CD4-positive, alpha-beta memory T cell (primary cell): ENCODE data around the gene SUGCT. TPM values are rescaled to one million over a fixed set of nuclear protein-coding genes. Genes with fewer than 3 reads are reported as not detected.
"Not testable (repeated sequence)": the region's sequence is repeated elsewhere in the genome, so short reads cannot be mapped to it uniquely, and the experiment has no call there.

Experiments used
- CTCF ChIA-PET: fragments of 350-600 bp; sonication (Branson Sonifier 250); formaldehyde crosslinking; loops from one replicate; lab custom pipeline; 2021; ENCODE audit warnings: inconsistent platforms; ENCODE audit not compliant: partially characterized antibody; lab: Charles Lee
- POLR2A ChIA-PET: fragments of 350-600 bp; sonication (Branson Sonifier 250); formaldehyde crosslinking; loops from one replicate; lab custom pipeline; 2021; ENCODE audit not compliant: partially characterized antibody; lab: Charles Lee
- DNase-seq, 5 donors: peaks; one replicate each; pipeline versions ENCODE4 v3.0.0 to v3.0.0-alpha.2; 2020 to 2022; ENCODE audit warnings: mixed read lengths in 1 of 5
- H3K27ac ChIP-seq: one replicate; pipeline ENCODE4 v1.7.0; 2013; ENCODE audit warnings: low read depth, low read length
- H3K27me3 ChIP-seq: 2 replicates; pipeline ENCODE4 v1.7.0; 2013; ENCODE audit warnings: mild to moderate bottlenecking, low read length, moderate library complexity; ENCODE audit not compliant: insufficient read depth
- H3K36me3 ChIP-seq: 2 replicates; pipeline ENCODE4 v1.7.0; 2013; ENCODE audit warnings: mild to moderate bottlenecking, low read length, moderate library complexity; ENCODE audit not compliant: insufficient read depth
- H3K4me1 ChIP-seq: 2 replicates; pipeline ENCODE4 v1.7.0; 2013; ENCODE audit warnings: mild to moderate bottlenecking, low read length, moderate library complexity; ENCODE audit not compliant: insufficient read depth
- H3K4me3 ChIP-seq, 2 donors: one replicate each; pipeline ENCODE4 v1.7.0; 2013; ENCODE audit warnings: low read length in 2 of 2, mild to moderate bottlenecking in 1 of 2
- H3K9me3 ChIP-seq, 2 donors: one replicate each; pipeline ENCODE4 v1.7.0; 2013; ENCODE audit warnings: low read length in 2 of 2, control low read depth in 1 of 2; ENCODE audit not compliant: control insufficient read depth in 1 of 2
- H3K27ac Mint-ChIP-seq, 7 donors: one replicate each; pipeline ENCODE4 v1.8.0; 2020 to 2021; ENCODE audit warnings: mixed read lengths in 7 of 7, mild to moderate bottlenecking in 6 of 7, inconsistent platforms in 3 of 7, moderate library complexity in 3 of 7
- H3K27me3 Mint-ChIP-seq, 2 donors: one replicate each; pipeline ENCODE4 v1.8.0; 2020 to 2021; ENCODE audit warnings: mixed read lengths in 2 of 2
- H3K36me3 Mint-ChIP-seq, 2 donors: one replicate each; pipeline ENCODE4 v1.8.0; 2020 to 2021; ENCODE audit warnings: mixed read lengths in 2 of 2, inconsistent platforms in 1 of 2, mild to moderate bottlenecking in 1 of 2
- H3K4me1 Mint-ChIP-seq, 4 donors: one replicate each; pipeline ENCODE4 v1.8.0; 2020 to 2021; ENCODE audit warnings: mixed read lengths in 4 of 4, mild to moderate bottlenecking in 1 of 4
- H3K4me3 Mint-ChIP-seq, 8 donors: one replicate each; pipeline ENCODE4 v1.8.0; 2020 to 2021; ENCODE audit warnings: mixed read lengths in 8 of 8, mild to moderate bottlenecking in 7 of 8, moderate library complexity in 6 of 8, inconsistent platforms in 3 of 8
- H3K9me3 Mint-ChIP-seq, 8 donors: one replicate each; pipeline ENCODE4 v1.8.0; 2020 to 2021; ENCODE audit warnings: mixed read lengths in 8 of 8, mild to moderate bottlenecking in 5 of 8, inconsistent platforms in 3 of 8, moderate library complexity in 1 of 8
- intact Hi-C: fragments of 100-400 bp; cut with micrococcal nuclease; formaldehyde crosslinking; loops from one replicate; pipeline ENCODE4 v1.15.1; 2023
- polyA plus RNA-seq, 2 donors: library from polyadenylated mRNA; unstranded; fragments of 300-500 nt; fragmentation: Illumina TruSeq; gene quantifications; one replicate each; pipeline ENCODE4 v1.2.3, GENCODE V29; 2021
- total RNA-seq, 2 experiments: library from RNA; stranded (reverse); gene quantifications; one replicate each; pipeline ENCODE4 v1.2.3, GENCODE V29; 2021

The SUGCT gene
- total and polyA plus RNA-seq, 4 experiments from 2014 or later: 0.41 to 4.4 (median 1.2) TPM

DNA sequence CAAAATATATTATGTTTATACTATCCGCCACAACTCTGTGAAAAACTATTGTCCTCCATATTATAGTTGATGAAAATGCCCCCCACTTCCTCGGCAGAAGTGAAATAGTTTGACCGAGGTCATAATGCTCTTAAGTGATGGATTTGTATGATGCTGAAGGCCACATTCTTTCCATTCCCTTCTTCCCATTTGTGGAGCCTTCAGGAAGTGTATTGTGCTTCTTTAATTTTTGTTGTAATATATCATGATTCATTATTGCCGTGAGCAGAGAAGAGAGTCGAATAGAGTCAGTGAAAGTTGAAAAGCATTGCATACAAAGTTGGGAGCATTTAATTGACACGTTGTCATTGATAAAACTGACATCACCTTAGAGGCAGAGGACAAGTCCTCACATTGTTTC is 460.3 kb downstream of the SUGCT start:
- Mint-ChIP-seq H3K36me3 (peaks cover 0 to 3% of the 10 kb centered on the region in 2 donors), H3K27me3 (no peaks in the 10 kb centered on the region), H3K4me1 (peaks cover 0 to 11% (median under 1%) of the 10 kb centered on the region in 4 donors), H3K27ac (no peak overlapping the region), H3K4me3 (no peak overlapping the region), H3K9me3 (peaks cover 9 to 36% (median 16%) of the 10 kb centered on the region in 8 donors)
- ChIA-PET POLR2A (no interaction called here), CTCF (no interaction called here)
- Histone ChIP-seq H3K27ac (no peak overlapping the region), H3K4me1 (no peaks in the 10 kb centered on the region), H3K9me3 (no peaks in the 10 kb centered on the region), H3K36me3 (no peaks in the 10 kb centered on the region), H3K27me3 (no peaks in the 10 kb centered on the region), H3K4me3 (no peak overlapping the region)
- intact Hi-C loops: no loop called here
- DNase-seq: no peak

DNA sequence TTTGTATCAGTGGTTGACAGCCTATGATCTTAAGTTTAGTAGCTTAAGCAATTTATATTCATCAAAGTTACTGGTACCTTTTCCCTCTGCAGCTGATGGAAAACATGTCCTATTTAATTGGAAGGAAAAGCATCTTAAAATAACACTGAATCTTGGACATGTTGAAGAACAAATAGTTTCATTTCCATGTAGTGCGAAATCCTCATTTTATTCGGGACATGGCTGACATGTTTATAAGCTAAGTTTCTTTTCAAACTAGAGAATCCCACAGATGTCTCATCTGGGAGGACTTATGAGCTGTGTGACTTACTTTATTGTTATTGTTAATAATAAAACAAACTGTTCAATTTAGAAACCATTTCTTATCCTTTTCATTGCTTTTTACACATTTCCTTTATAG is 461.0 kb downstream of the SUGCT start:
- H3K4me1 Mint-ChIP-seq: peaks cover 0 to 11% (median under 1%) of the 10 kb centered on the region in 4 donors
- H3K36me3 Mint-ChIP-seq: peaks cover 0 to 3% of the 10 kb centered on the region in 2 donors
- intact Hi-C loops: no loop called here
- H3K9me3 Mint-ChIP-seq: peaks cover 9 to 35% (median 18%) of the 10 kb centered on the region in 8 donors
- Histone ChIP-seq H3K27ac (no peak overlapping the region), H3K36me3 (no peaks in the 10 kb centered on the region), H3K4me1 (no peaks in the 10 kb centered on the region), H3K9me3 (no peaks in the 10 kb centered on the region), H3K27me3 (no peaks in the 10 kb centered on the region), H3K4me3 (no peak overlapping the region)
- H3K27me3 Mint-ChIP-seq: no peaks in the 10 kb centered on the region
- CTCF ChIA-PET: no interaction called here
- no peak for DNase-seq
- POLR2A ChIA-PET: no interaction called here
- no peak overlapping the region for H3K4me3 Mint-ChIP-seq
- no peak overlapping the region for H3K27ac Mint-ChIP-seq

DNA sequence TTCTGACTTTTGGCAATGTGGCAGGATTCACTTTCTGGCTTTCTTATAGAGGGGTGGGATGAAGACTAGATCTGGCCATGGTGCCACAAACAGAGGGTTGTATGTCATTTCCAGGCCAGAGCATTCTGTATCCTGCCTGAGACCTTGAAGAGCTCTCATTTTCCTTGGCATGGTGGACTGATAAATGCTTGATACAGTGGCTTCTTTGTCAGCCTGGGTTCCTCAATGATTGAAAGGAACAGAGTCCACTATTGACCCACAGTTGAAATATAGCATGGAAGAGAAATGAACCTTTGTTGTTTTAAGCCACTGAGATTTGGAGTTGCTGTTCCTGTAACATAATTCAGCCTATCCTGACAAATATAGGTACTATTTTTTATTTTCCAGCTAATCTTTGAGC is 462.7 kb downstream of the SUGCT start:
- H3K4me3 ChIP-seq: no peak overlapping the region
- peaks cover 6 to 34% (median 15%) of the 10 kb centered on the region in 8 donors for H3K9me3 Mint-ChIP-seq
- no peaks in the 10 kb centered on the region for H3K27me3 ChIP-seq
- no peaks in the 10 kb centered on the region for H3K9me3 ChIP-seq
- no peaks in the 10 kb centered on the region for H3K36me3 ChIP-seq
- H3K36me3 Mint-ChIP-seq: no peaks in the 10 kb centered on the region
- no peak overlapping the region for H3K27ac Mint-ChIP-seq
- POLR2A ChIA-PET: no interaction called here
- no peak for DNase-seq
- H3K27ac ChIP-seq: no peak overlapping the region
- H3K27me3 Mint-ChIP-seq: no peaks in the 10 kb centered on the region
- no peak overlapping the region for H3K4me3 Mint-ChIP-seq
- CTCF ChIA-PET: no interaction called here
- intact Hi-C loops: no loop called here
- H3K4me1 ChIP-seq: no peaks in the 10 kb centered on the region
- peaks cover 0 to 11% (median under 1%) of the 10 kb centered on the region in 4 donors for H3K4me1 Mint-ChIP-seq

DNA sequence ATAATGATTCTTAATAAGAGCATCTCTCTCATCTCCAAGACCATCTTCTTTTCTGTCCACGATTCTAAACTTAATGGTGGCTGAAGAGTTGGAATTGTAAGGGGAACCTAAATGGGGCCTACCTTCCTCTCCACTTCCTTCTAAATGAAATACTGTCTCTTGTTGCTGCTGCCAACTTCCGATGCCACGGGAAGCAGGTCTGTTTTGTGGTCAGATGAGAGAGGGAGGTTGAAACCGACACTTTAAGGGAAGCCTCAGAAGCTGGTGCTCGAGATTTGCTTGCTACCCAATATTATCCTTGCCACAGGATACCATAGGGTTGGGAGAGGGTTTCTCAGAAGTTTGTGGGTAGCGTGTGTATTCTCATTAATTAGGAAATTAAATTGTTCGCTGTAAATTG is 464.1 kb downstream of the SUGCT start:
- Mint-ChIP-seq H3K4me1 (peaks cover 0 to 11% (median under 1%) of the 10 kb centered on the region in 4 donors), H3K36me3 (no peaks in the 10 kb centered on the region), H3K9me3 (peaks cover 3 to 38% (median 15%) of the 10 kb centered on the region in 8 donors), H3K27me3 (no peaks in the 10 kb centered on the region), H3K27ac (no peak overlapping the region), H3K4me3 (peak overlapping the region in 1 of 8 donors; percentile 51)
- ChIA-PET POLR2A (no interaction called here), CTCF (no interaction called here)
- Histone ChIP-seq H3K4me1 (no peaks in the 10 kb centered on the region), H3K4me3 (no peak overlapping the region), H3K27ac (no peak overlapping the region), H3K9me3 (no peaks in the 10 kb centered on the region), H3K36me3 (no peaks in the 10 kb centered on the region), H3K27me3 (no peaks in the 10 kb centered on the region)
- intact Hi-C loops: no loop called here
- DNase-seq: no peak

DNA sequence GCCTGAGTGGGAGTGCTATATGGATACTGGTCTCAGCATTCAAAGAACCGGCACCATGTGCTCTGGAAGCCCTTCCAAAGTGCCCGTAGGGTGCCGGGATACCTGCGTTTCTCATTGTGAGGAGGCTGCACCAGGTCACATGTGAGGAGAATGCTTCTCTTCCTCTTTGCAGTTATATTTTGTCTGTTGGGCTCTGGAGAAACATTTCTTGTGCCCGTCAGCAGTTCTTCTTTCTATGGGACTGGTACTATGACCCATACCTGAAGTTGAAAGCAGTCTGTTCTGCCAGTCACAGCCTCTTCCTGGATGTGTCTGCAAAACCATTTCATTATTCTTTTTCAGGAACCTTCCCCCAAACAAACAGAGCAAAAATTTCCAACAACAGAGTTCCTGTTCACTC is 465.0 kb downstream of the SUGCT start:
- DNase-seq: no peak
- no peak overlapping the region for H3K27ac ChIP-seq
- H3K36me3 Mint-ChIP-seq: no peaks in the 10 kb centered on the region
- POLR2A ChIA-PET: no interaction called here
- H3K27ac Mint-ChIP-seq: no peak overlapping the region
- no peaks in the 10 kb centered on the region for H3K27me3 Mint-ChIP-seq
- no peaks in the 10 kb centered on the region for H3K27me3 ChIP-seq
- H3K4me3 ChIP-seq: no peak overlapping the region
- intact Hi-C loops: no loop called here
- no peaks in the 10 kb centered on the region for H3K4me1 ChIP-seq
- H3K36me3 ChIP-seq: no peaks in the 10 kb centered on the region
- H3K4me1 Mint-ChIP-seq: peaks cover 0 to 11% (median under 1%) of the 10 kb centered on the region in 4 donors
- H3K9me3 Mint-ChIP-seq: peaks cover 3 to 40% (median 18%) of the 10 kb centered on the region in 8 donors
- no peak overlapping the region for H3K4me3 Mint-ChIP-seq
- no peaks in the 10 kb centered on the region for H3K9me3 ChIP-seq
- CTCF ChIA-PET: no interaction called here

GRCh38 chr7:40602351-40602750 is 467.5 kb downstream of the SUGCT start:
- H3K4me3 Mint-ChIP-seq, POLR2A ChIA-PET, H3K27ac Mint-ChIP-seq, DNase-seq, H3K27me3 Mint-ChIP-seq, H3K27ac ChIP-seq, H3K36me3 Mint-ChIP-seq, H3K4me1 ChIP-seq, CTCF ChIA-PET, intact Hi-C loops, H3K9me3 ChIP-seq, H3K27me3 ChIP-seq, H3K4me3 ChIP-seq, H3K36me3 ChIP-seq: not testable (repeated sequence)
- Mint-ChIP-seq H3K4me1 (peaks cover 0 to 11% (median under 1%) of the 10 kb centered on the region in 4 donors), H3K9me3 (peaks cover 2 to 45% (median 24%) of the 10 kb centered on the region in 8 donors)

DNA sequence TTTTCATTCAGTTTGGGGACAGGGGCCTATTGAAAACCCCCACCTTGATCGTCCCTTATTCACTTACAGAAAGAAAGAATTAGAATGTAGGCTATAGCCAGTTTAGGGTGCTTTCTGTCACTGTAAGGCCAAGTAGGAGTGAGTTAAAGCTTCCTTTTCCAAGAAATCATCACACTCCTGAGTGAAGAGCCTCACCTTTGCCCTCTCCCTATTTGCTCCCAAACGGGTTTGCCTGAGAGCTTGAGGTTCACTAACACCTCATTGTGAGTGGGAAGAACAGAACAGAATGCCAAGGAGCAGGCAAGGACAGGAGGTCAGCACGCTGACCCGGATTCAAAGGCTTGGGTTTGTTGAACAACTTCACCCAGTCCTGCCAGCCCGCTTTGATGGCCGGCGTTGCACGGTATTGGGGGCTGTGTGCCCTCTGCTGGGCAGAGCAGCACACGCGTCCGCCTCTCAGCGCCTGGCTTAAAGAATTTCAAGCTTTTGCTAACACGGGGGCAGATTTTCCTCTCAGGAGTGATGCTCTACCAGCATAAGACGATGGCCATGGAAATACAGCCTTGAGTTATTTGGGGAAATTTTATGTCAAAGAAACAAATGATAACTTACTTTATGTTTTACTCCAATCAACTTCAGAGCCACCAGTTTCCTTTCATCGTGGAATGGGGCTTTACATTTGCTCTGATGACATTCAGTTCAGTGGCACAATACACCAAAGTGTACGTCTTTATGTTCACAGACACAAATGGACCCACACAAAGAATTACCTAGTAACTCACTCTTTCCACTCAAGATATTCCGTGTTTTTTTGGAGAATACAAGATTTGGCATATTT is 470.0 kb downstream of the SUGCT start:
- H3K4me3 ChIP-seq: no peak overlapping the region
- no peaks in the 10 kb centered on the region for H3K36me3 ChIP-seq
- intact Hi-C loops: no loop called here
- POLR2A ChIA-PET: no interaction called here
- no peak for DNase-seq
- H3K36me3 Mint-ChIP-seq: no peaks in the 10 kb centered on the region
- CTCF ChIA-PET: interaction anchor here (0.6 kb wide), 1 partner anchor 463 kb away, joined by 3 read pairs; no protein-coding TSS in a partner anchor
- H3K27me3 Mint-ChIP-seq: no peaks in the 10 kb centered on the region
- no peaks in the 10 kb centered on the region for H3K27me3 ChIP-seq
- H3K9me3 Mint-ChIP-seq: peaks cover 0 to 43% (median 24%) of the 10 kb centered on the region in 8 donors
- H3K9me3 ChIP-seq: no peaks in the 10 kb centered on the region
- H3K4me1 Mint-ChIP-seq: no peaks in the 10 kb centered on the region
- no peak overlapping the region for H3K27ac ChIP-seq
- H3K27ac Mint-ChIP-seq: no peak overlapping the region
- H3K4me1 ChIP-seq: no peaks in the 10 kb centered on the region
- H3K4me3 Mint-ChIP-seq: no peak overlapping the region
